ENCODE measurements around the gene SHB.

Gene SHB

DNA sequence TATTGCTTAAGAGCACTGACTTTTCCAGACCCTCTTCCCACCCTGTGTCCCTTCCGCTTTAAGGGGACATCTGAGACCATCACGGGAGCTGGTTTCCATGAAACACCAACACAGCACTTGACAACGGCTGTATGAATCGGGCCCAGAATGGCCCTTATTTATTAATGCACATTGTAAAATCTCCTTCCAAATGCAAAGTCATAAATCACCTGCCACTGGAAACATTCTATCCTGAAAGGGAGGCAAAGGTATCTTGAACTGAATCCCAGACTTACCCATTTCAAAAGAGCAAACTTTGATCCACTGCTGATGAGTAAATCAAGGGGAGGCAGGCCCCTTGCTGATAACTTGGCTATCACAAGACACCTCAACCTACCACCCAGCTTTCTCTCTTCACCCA lies 37.4 kb downstream of the SHB start:
- H3K9me3 ChIP-seq (ENCODE audit: insufficient read depth, low read length) = no peaks in the 10 kb centered on the region
- H3K27me3 ChIP-seq (ENCODE audit: low read depth, low read length) = no peaks in the 10 kb centered on the region
- no peaks in the 10 kb centered on the region for H3K36me3 ChIP-seq (replicated peaks; ENCODE audit: low read depth, low read length)
- no peaks in the 10 kb centered on the region for H3K79me2 ChIP-seq (ENCODE audit: low read length)
- H3K4me2 ChIP-seq (ENCODE audit: low read length) = no peak overlapping the region
- H2AFZ ChIP-seq (ENCODE audit: low read depth, low read length) = no peak overlapping the region
- no peaks in the 10 kb centered on the region for H3K4me1 ChIP-seq (ENCODE audit: low read length)
- no peak overlapping the region for H3K9ac ChIP-seq (ENCODE audit: low read length)
- no peak overlapping the region for H3K4me3 ChIP-seq (ENCODE audit: low read length)
- TF ChIP-seq, protein P1, sequence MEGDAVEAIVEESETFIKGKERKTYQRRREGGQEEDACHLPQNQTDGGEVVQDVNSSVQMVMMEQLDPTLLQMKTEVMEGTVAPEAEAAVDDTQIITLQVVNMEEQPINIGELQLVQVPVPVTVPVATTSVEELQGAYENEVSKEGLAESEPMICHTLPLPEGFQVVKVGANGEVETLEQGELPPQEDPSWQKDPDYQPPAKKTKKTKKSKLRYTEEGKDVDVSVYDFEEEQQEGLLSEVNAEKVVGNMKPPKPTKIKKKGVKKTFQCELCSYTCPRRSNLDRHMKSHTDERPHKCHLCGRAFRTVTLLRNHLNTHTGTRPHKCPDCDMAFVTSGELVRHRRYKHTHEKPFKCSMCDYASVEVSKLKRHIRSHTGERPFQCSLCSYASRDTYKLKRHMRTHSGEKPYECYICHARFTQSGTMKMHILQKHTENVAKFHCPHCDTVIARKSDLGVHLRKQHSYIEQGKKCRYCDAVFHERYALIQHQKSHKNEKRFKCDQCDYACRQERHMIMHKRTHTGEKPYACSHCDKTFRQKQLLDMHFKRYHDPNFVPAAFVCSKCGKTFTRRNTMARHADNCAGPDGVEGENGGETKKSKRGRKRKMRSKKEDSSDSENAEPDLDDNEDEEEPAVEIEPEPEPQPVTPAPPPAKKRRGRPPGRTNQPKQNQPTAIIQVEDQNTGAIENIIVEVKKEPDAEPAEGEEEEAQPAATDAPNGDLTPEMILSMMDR (IDR thresholded peaks at IDR 0.05; ENCODE audit: low read depth, low read length) = no peak
- TF ChIP-seq EZH2phosphoT487 (IDR thresholded peaks at IDR 0.05; ENCODE audit: low read depth) = no peak
- H4K20me1 ChIP-seq (ENCODE audit: insufficient read depth, low read length) = peaks cover 4% of the 10 kb centered on the region; the same call in 1 of the 2 replicates
- H3K27ac ChIP-seq (ENCODE audit: low read length) = no peak overlapping the region

DNA sequence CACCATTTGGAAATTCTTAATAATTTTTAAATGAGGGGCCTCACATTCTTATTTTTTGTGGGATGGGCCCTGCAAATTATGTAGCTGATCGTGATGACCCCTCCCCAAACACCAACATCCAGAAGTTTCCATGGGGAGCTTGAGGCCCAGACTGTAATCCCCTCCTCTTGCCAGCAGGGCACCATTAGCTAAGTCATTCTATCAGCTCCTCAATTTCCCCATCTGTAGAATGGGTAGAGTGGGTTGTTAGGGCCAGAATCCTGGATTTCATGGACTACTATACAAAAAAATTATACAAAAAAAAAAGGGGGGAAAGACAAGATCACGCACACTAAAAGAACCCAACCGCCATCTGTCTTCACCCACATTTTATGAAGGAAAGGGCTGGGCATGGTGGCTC lies 38.4 kb downstream of the SHB start:
- no peak overlapping the region for H2AFZ ChIP-seq (ENCODE audit: low read depth, low read length)
- H3K9me3 ChIP-seq (ENCODE audit: insufficient read depth, low read length) = no peaks in the 10 kb centered on the region
- no peaks in the 10 kb centered on the region for H3K27me3 ChIP-seq (ENCODE audit: low read depth, low read length)
- no peak overlapping the region for H3K4me2 ChIP-seq (ENCODE audit: low read length)
- peaks cover 4% of the 10 kb centered on the region; the same call in 1 of the 2 replicates for H4K20me1 ChIP-seq (ENCODE audit: insufficient read depth, low read length)
- TF ChIP-seq, protein P1 (IDR thresholded peaks at IDR 0.05; ENCODE audit: low read depth, low read length) = no peak
- no peak for TF ChIP-seq EZH2phosphoT487 (IDR thresholded peaks at IDR 0.05; ENCODE audit: low read depth)
- no peaks in the 10 kb centered on the region for H3K79me2 ChIP-seq (ENCODE audit: low read length)
- H3K36me3 ChIP-seq (replicated peaks; ENCODE audit: low read depth, low read length) = no peaks in the 10 kb centered on the region
- H3K4me3 ChIP-seq (ENCODE audit: low read length) = no peak overlapping the region
- H3K4me1 ChIP-seq (ENCODE audit: low read length) = no peaks in the 10 kb centered on the region
- H3K9ac ChIP-seq (ENCODE audit: low read length) = no peak overlapping the region
- H3K27ac ChIP-seq (ENCODE audit: low read length) = no peak overlapping the region

DNA sequence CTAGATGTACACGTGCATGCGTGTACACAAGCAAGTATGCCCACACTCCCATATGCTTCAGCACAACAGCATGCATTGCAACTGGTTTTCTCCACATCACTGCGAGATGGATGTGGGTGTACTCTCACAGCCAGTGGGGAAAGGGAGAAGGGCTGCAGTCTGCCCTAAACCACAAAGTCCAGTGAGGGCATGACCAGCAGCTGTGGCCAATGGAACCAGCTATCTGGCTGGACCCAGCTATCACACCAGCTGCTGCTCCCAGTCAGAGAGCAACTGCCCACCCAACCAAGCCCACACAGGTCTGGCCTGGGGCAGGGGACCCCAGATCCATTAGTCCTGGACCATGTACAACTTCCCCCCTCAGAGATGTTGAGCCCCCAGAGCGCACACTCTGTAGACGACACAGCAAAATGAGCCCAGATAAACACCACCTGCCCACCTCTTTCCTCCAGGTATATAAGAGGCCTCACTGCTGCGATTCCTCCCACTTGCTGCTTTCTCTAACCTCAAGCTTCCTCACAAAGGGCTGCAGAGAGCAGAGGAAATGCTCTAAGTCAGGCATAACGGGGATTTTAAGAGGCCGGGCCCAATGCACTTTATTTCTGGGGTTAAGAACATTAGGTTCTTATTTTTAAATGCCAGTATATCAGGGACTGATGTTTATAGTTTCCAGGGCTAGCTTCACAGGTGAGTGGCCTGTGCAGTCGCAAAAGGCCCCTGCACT lies 39.0 kb downstream of the SHB start:
- TF ChIP-seq, protein P1 (IDR thresholded peaks at IDR 0.05; ENCODE audit: low read depth, low read length) = no peak
- TF ChIP-seq EZH2phosphoT487 (IDR thresholded peaks at IDR 0.05; ENCODE audit: low read depth) = no peak
- Histone ChIP-seq H3K27ac (ENCODE audit: low read length) (no peak overlapping the region), H4K20me1 (ENCODE audit: insufficient read depth, low read length) (peaks cover 4% of the 10 kb centered on the region; the same call in 1 of the 2 replicates), H2AFZ (ENCODE audit: low read depth, low read length) (no peak overlapping the region), H3K9me3 (ENCODE audit: insufficient read depth, low read length) (no peaks in the 10 kb centered on the region), H3K4me1 (ENCODE audit: low read length) (no peaks in the 10 kb centered on the region), H3K36me3 (replicated peaks; ENCODE audit: low read depth, low read length) (no peaks in the 10 kb centered on the region), H3K79me2 (ENCODE audit: low read length) (no peaks in the 10 kb centered on the region), H3K4me2 (ENCODE audit: low read length) (no peak overlapping the region), H3K9ac (ENCODE audit: low read length) (no peak overlapping the region), H3K4me3 (ENCODE audit: low read length) (no peak overlapping the region), H3K27me3 (ENCODE audit: low read depth, low read length) (no peaks in the 10 kb centered on the region)

DNA sequence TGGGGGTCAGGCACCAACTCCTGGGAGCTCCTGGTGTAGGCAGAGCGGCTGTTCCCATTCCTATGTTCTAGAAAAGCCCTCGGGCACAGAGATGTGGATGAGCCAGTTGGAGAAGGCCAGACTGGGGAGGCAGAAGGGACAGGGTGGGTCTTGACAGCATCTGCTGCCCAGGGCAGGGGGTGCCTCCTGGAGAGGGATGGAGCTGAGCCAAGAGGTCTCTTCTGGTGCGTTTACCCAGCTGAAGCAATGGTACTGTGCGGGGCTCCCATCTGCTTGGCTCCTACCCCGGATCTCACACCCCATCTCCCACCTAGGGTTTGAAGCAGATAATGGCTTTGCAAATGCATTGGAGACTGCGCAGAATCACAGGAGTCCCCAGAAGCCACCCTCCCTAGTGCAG lies 41.3 kb downstream of the SHB start:
- H4K20me1 ChIP-seq (ENCODE audit: insufficient read depth, low read length) = peaks cover 4% of the 10 kb centered on the region; the same call in 1 of the 2 replicates

More for the DNA sequence above, 41.3 kb downstream of the SHB start:
- Histone ChIP-seq H2AFZ (ENCODE audit: low read depth, low read length) (no peak overlapping the region), H3K9ac (ENCODE audit: low read length) (no peak overlapping the region), H3K27ac (ENCODE audit: low read length) (no peak overlapping the region), H3K27me3 (ENCODE audit: low read depth, low read length) (no peaks in the 10 kb centered on the region), H3K9me3 (ENCODE audit: insufficient read depth, low read length) (no peaks in the 10 kb centered on the region), H3K4me2 (ENCODE audit: low read length) (no peak overlapping the region), H3K4me3 (ENCODE audit: low read length) (no peak overlapping the region), H3K4me1 (ENCODE audit: low read length) (no peaks in the 10 kb centered on the region), H3K79me2 (ENCODE audit: low read length) (no peaks in the 10 kb centered on the region), H3K36me3 (replicated peaks; ENCODE audit: low read depth, low read length) (no peaks in the 10 kb centered on the region)
- TF ChIP-seq, protein P1 (IDR thresholded peaks at IDR 0.05; ENCODE audit: low read depth, low read length) = no peak
- TF ChIP-seq EZH2phosphoT487 (IDR thresholded peaks at IDR 0.05; ENCODE audit: low read depth) = no peak
